Endometrial microvascular endothelial cells (primary cell): Measurements from ENCODE around the gene ZNF385D. TPM values are rescaled to one million over a fixed set of nuclear protein-coding genes. Genes with fewer than 3 reads are reported as not detected.

ENCODE experiments used
- in situ Hi-C: cut with HindIII; loops from 2 replicates; pipeline ENCODE4 v1.10.0; 2017; ENCODE audit warnings: low sequenced_read_pairs, low pct_unique_long_range_greater_than_20kb; ENCODE audit errors: inconsistent ontology term
- total RNA-seq: library from RNA; depleted of rRNA; stranded (reverse); fragments of >200 nt; gene quantifications from one replicate; pipeline ENCODE4 v1.2.3, GENCODE V29; 2015; ENCODE audit errors: inconsistent ontology term

ZNF385D gene
- total RNA-seq: 0.09 TPM

DNA sequence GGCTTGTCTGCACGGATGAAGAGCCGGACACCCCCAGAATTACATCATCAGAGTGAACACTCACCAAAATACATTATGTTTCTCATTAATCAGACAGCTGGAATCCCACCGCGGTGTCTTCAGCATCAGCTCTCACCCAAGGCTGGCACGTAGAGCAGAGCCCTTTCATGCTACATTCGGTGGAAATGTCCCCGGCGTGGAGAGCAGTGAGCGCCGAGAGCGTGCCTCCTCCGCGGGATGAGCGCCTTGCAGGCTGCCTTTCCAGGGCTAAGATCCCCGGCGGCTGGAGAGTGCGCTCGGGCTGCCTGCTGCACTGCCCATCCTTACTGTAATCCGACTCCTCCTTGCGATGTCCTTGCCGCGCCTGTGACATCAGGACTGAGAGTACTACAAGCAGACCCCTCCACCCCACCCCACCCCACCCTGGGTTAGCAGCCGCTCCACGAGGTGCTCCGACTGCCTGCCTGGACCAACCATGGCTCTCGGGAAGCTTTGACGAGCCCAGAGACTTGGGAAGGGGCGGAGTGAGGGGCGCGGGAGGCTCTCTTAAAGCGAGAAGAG, at the start of gene ZNF385D:
TSS of gene ZNF385D (minus strand) at position 380 of the 561 bp plus-strand sequence. CDS start at position 86, 294 bp downstream.
- in situ Hi-C loops: no loop called here

DNA sequence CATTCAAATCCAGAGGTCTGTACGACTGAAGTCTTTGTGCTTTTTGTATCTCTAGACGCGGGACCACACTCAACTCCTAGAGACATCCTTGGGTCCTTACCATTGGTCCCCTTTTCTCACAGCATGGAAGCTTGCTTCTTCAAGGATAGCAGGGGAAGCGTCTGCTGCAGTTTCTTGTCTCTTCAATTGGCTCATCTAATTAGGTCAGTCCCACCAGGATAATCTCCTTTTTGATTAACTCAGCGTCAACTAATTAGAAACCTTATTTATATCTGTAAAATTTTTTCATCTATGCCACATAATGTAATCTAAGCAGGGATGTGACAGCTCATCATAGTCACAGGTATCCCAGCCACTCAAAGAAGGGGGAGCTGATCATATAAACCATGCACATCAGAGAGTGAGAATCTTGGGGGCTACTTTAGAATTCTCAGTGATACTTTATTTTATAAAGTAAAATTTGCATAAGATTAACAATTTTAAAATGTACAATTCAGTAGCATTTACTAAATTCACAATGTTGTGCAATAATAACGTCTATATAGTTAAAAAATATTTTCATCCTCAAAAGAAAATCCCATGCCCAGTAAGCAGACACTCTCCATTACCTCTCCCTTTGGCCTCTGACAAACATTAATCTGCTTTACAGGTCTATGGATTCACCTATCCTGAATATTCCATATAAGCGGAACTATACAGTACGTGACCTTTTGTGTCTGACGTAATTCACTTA, 47.5 kb upstream of the ZNF385D start:
- in situ Hi-C loops: no loop called here

- in situ Hi-C loops: no loop called here
Observed at GRCh38 chr3:21795921-21796320, 44.9 kb upstream of the ZNF385D start.

- in situ Hi-C loops: no loop called here
Observed at GRCh38 chr3:21795152-21795837, 44.3 kb upstream of the ZNF385D start.

- in situ Hi-C loops: no loop called here
Observed at GRCh38 chr3:21794291-21794690, 43.3 kb upstream of the ZNF385D start.

DNA sequence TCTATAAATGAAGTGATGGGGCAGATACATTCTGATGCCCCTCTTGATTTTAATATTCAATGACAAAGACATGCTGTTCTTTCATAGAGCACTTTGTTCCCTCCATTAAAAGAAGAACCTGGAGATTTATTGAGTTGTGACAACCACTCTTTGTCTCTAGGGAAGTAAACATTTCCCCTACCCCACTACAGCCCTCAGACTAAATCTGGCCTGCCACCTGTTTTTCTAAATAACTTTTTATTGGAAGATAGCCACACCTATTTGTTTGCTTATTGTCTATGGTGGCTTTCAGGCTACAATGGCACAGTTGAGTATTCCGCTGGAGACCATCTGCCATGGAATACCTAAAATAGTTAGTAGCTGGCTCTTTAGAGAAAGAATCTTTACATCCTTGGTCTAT, 41.2 kb upstream of the ZNF385D start:
- in situ Hi-C loops: no loop called here

DNA sequence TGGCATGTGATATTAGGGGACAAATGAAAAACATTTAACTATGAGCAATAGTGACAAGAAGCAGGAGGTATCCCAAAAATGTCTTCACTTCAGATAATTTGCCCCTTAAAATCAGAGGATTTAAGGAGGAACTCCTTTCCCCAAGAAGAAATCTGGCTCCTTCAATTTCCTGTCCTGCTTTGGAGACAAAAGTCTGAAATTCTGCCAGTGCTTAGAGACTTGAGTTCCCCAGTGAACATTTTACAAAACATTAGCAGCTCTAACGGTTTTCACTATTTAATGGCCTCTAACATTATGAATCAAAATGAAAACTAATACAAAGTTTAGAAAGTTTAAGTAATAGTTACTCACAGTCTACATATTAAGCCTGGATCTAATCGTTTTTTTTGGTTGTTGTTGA, 40.3 kb upstream of the ZNF385D start:
- in situ Hi-C loops: no loop called here

GRCh38 chr3:21790466-21790865, 39.5 kb upstream of the ZNF385D start:
- in situ Hi-C loops: no loop called here

DNA sequence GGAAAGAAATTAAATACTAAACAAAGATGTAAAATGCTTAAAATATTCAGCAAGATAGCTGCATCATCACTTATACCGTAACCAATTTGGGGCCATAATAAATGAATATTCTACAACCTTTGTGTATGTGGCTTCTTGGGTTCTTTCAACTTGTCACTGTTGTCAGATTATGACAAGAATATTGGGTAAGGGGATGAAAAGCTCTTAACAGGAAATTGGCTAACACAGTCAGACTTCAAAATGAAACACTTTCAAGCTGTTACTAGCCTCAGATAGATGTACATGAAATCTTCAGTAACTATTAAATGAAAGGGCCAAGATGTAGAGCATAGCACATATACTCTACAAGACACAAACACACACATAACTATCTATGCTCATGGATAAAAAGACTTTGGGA, 38.7 kb upstream of the ZNF385D start:
- in situ Hi-C loops: no loop called here

DNA sequence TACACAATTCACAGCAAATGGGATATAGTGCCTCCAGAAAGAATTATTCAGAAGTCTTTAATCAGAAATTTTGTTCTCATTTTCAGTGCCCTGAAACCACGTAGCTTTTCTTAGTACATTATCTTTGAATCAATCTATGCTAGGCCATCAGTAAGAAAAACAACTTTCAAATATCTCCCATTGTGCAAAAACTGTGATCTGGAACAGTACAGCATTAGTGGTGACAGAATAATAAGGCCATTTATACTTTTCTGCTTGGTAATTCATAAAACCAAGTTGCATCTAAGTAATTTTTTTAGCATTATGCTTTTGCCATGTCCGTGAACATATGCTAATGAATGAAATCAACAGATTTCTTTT, 35.4 kb upstream of the ZNF385D start:
- in situ Hi-C loops: no loop called here

DNA sequence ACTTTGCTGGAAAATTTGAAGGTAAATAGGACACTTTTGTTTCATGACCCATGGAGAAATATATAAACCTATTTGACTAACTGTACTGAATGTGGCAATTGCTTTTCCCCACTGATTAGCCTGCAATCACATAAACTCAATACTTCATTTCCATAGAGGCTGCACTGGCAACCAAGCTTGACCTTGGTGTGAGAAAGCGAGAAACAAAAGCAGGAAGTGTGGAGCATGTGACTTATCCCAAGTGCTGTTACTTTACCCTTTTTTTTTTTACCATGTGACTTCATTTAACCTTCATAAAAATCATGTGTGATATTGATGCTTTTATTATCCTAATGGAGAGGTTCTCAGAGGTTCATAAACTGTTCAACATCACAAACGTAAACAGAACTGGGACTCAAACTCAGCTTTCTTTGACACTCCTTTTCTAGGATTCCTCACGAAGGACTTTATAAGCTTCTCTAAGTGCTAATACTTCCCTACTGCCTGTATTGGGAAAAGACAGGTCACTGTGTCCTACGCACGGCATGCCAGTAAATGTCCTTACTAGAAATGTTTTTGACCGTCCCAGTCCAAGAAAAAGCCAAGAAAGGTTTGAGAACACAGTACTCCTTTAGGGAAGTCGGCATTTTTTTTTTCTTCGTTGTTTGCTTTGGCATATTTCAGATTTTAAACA, 34.9 kb upstream of the ZNF385D start:
- in situ Hi-C loops: no loop called here

DNA sequence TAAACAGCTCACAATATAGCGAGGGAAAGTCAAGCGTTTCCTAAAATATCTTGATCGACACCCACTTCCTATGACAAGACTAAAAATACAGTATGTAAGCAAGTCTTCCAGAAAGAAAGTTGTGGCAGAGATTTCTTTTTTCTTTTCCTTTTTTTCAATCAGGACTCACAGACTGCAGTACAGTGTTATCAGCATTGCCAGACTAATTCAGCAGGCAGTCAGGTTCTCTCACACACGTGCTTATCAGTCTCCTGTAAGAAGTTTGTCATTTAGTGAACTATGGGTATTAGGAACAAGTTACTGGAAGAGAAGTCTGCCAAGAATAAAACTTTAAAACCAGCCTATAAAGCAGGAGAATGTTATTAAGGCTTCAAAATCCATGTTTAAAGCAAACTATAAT, 32.8 kb upstream of the ZNF385D start:
- in situ Hi-C loops: no loop called here

GRCh38 chr3:21781355-21781754, 30.3 kb upstream of the ZNF385D start:
- in situ Hi-C loops: no loop called here

- in situ Hi-C loops: no loop called here
Observed at GRCh38 chr3:21779909-21780308, 28.9 kb upstream of the ZNF385D start.

- in situ Hi-C loops: no loop called here
Observed at GRCh38 chr3:21778715-21779114, 27.7 kb upstream of the ZNF385D start.

DNA sequence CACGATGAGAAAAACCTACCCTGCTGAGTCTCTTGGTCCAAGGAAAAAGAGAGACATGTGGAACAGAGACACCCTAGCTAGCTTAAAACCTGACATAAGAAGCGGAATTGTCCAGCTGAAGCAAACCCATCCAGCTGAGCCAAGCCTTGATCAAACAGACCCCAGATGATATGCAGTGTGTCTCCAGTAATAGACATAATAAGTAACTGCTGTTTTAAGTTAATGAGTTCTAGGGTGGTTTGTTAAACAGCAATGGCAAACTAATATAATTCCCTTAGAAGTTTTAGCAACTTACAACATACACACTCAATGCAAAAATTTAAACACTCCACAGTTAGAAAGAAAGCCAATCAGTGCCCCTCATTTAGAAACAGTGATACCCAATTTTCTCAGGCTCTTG, 26.8 kb upstream of the ZNF385D start:
- in situ Hi-C loops: no loop called here

DNA sequence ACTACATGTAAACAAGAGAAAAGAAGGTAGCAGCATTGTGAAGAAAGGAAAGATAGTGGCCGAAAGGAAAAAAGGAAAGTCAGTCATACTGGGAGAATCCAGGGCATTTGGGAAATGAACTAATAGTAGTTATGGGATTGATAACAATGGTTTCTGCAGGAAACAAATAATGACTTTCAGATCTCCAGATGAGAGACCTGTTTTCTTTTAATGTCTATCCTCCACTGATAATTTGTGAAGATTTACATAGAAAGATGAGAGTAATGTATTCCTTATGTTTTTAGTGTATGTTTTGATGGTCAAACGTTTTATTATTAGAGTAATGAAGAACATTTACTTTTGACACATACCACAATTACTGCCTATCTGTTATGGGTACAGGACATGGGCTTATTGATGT, 15.0 kb upstream of the ZNF385D start:
- in situ Hi-C loops: no loop called here

- in situ Hi-C loops: no loop called here
Observed at GRCh38 chr3:21755896-21756295, 4.9 kb upstream of the ZNF385D start.

- in situ Hi-C loops: no loop called here
Observed at GRCh38 chr3:21754839-21755238, 3.8 kb upstream of the ZNF385D start.
